ENCODE results near the gene PGS1. TPM values are rescaled to one million over a fixed set of nuclear protein-coding genes. Genes with fewer than 3 reads are reported as not detected.

Gene PGS1
- total and polyA plus RNA-seq, 8 donors = 11.2 to 22.7 (median 14.8) TPM

GRCh38 chr17:78466786-78467715 is 88.6 kb downstream of the PGS1 start:
- intact Hi-C loops (cut with DNase I) = no loop called here
- DNase-seq = no peak

GRCh38 chr17:78468366-78468765 is 89.9 kb downstream of the PGS1 start:
- DNase-seq (no peak), ATAC-seq (no peak), FAIRE-seq (no peak)
- intact Hi-C loops (cut with DNase I) = no loop called here
- no peak for TF ChIP-seq CTCF (IDR thresholded peaks at IDR 0.05)
- Histone ChIP-seq H3K36me3 (no peaks in the 10 kb centered on the region), H3K27ac (no peak overlapping the region), H3K4me3 (no peak overlapping the region), H3K27me3 (no peaks in the 10 kb centered on the region), H3K9me3 (no peaks in the 10 kb centered on the region), H3K4me1 (no peaks in the 10 kb centered on the region)
- WGBS, 2 donors = 74 to 82% methylated on average over 12 of the region's 12 CpGs

More at GRCh38 chr17:78466786-78467715, 88.6 kb downstream of the PGS1 start:
- no peaks in the 10 kb centered on the region for H3K4me1 ChIP-seq
- no peak for FAIRE-seq
- no peaks in the 10 kb centered on the region for H3K27me3 ChIP-seq
- 81 to 89% methylated on average over 26 of the region's 26 CpGs for whole genome bisulfite sequencing, 2 donors
- no peak for ATAC-seq
- no peak overlapping the region for H3K27ac ChIP-seq
- TF ChIP-seq CTCF (IDR thresholded peaks at IDR 0.05) = no peak
- H3K4me3 ChIP-seq = no peak overlapping the region
- H3K36me3 ChIP-seq = no peaks in the 10 kb centered on the region
- H3K9me3 ChIP-seq = no peaks in the 10 kb centered on the region

GRCh38 chr17:78469443-78469842 is 91.0 kb downstream of the PGS1 start:
- WGBS, 2 donors = 89 to 90% methylated on average over 7 of the region's 7 CpGs
- Histone ChIP-seq H3K36me3 (no peaks in the 10 kb centered on the region), H3K4me3 (no peak overlapping the region), H3K9me3 (no peaks in the 10 kb centered on the region), H3K27ac (no peak overlapping the region), H3K27me3 (no peaks in the 10 kb centered on the region), H3K4me1 (no peaks in the 10 kb centered on the region)
- intact Hi-C loops (cut with DNase I) = no loop called here
- no peak for TF ChIP-seq CTCF (IDR thresholded peaks at IDR 0.05)
- FAIRE-seq (no peak), ATAC-seq (no peak), DNase-seq (no peak)

- H3K27ac ChIP-seq = no peak overlapping the region
- no peaks in the 10 kb centered on the region for H3K27me3 ChIP-seq
- intact Hi-C loops (cut with DNase I) = no loop called here
- no peak overlapping the region for H3K4me3 ChIP-seq
- H3K36me3 ChIP-seq = no peaks in the 10 kb centered on the region
- FAIRE-seq (no peak), DNase-seq (no peak), ATAC-seq (no peak)
- no peaks in the 10 kb centered on the region for H3K4me1 ChIP-seq
- WGBS, 2 donors = 93% methylated on average over 12 of the region's 12 CpGs
- no peaks in the 10 kb centered on the region for H3K9me3 ChIP-seq
- TF ChIP-seq CTCF (IDR thresholded peaks at IDR 0.05) = no peak
Measured at GRCh38 chr17:78471635-78472034, 93.2 kb downstream of the PGS1 start.

Data from pancreas (tissue), 10 donors.